Measurements from ENCODE around the gene RIMBP2.

RIMBP2 gene

GRCh38 chr12:130729344-130729743 lies 13.2 kb upstream of the RIMBP2 start:
- no peak for DNase-seq

- DNase-seq, result no peak
Observed at GRCh38 chr12:130728158-130729058, 12.3 kb upstream of the RIMBP2 start.

- no peak for DNase-seq
Observed at GRCh38 chr12:130719263-130719859, 3.3 kb upstream of the RIMBP2 start.

DNA sequence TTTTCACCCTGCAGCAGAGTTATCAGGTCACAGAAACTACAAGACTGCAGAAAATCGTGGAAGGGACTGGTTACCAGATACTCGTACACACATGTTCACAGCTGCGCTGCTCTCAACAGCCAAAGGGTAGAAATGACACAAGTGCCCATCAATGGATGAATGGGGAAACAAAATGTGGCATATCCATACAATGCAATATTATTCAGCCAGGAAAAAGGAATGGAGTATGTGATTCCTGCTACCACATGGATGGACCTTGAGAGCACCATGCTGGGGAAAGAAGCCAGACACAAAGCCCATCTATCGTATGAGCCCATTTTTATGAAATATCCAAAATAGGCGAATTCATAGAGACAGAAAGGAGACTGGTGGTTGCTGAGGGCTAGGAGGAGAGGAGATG lies 1.7 kb upstream of the RIMBP2 start:
- DNase-seq, result no peak

DNA sequence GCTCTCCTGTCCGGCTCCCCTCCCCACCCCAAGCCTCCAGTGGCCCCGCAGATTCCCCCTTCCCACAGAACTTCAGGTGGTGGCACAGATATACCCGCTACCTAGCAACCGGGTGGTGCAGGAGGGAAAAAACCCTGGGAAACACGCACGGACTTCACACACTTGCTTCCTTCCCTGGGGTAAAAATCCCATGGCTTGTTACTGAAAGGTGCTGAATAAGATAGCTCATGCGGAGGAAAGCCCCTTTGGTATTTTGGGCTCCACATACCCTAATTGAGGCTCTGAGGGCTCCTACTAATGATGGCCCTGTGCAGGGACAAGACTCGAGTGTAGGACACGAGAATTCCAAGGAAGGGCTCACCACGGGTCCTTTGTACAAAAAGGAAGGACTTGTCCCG lies 869 bp upstream of the RIMBP2 start:
- no peak for DNase-seq

DNA sequence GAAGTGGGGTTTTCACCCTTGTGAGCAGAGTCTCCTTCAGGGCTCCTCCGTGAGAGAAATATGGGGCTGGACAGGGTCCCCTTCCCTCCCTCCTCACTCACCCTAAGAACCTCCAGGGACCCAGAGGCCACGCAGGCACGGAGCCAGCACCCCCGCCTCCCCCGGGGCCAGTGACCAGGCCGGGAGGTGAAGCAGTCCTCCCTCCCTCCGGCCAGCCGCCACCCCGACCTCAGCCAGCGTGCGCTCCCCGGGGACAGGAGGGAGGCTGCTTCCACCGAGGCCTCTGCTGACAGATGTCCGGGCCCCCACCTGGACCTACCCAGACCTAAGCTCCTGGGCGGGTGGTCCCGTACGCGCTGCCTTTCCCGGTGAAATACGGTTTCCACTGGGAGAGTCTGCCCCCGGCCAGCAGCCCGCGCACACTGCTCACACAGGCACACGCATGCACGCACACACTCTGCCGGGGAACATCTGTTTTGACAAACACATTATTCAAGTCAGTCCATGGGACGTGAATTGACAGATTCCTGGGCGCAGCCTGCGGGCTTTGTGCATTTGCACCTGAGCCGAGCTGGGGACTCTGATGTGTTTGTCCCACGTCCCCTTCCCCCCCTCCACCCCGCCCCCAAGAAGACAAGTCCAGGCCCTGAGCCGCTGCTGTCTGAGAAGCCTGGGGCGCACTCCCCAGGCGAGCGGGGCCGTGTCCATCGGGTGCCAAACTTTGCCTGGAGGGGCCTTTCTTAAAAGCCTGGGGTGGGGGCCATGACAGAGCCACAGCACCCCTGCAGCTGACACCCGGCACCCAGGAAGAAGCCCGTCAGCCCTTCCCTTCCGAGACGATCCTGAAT lies 725 bp downstream of the RIMBP2 start:
- DNase-seq, result no peak

GRCh38 chr12:130714591-130715149 lies 1.4 kb downstream of the RIMBP2 start:
- no peak for DNase-seq

- DNase-seq, result no peak
Observed at GRCh38 chr12:130714091-130714590, 2.0 kb downstream of the RIMBP2 start.

- DNase-seq, result no peak
Observed at GRCh38 chr12:130713581-130713991, 2.5 kb downstream of the RIMBP2 start.

DNA sequence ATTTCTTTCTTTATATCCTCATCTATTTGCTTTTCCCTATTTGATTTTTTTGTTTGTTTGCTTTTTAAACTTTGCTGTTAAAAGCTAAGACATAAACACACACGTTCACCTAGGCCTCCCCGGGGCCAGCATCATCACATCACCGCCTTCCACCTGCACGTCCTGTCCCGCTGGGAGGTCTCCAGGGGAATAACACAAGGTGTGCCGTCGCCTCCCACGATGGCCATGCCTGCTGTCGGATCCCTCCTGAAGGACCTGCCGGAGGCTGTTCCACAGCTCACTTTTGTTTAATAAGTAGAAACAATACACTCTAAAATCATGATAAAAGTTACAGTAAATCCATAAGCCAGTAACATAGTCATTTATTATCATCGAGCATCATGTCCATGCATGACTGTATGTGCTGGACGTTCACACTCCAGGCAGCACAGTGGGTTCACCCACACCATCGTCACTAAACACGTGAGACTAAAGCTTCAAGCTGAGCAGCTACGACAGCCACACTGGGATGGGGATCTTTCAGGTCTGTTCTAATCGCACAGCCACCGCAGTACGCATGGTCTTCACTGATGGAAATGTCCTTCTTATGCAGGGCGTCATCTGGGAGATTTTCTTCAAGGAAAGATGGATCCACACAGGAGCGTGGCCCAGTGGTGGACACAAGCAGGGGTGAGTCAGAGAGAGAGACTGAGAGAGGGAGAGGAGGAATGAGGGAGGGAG lies 3.6 kb downstream of the RIMBP2 start:
- DNase-seq, result no peak

DNA sequence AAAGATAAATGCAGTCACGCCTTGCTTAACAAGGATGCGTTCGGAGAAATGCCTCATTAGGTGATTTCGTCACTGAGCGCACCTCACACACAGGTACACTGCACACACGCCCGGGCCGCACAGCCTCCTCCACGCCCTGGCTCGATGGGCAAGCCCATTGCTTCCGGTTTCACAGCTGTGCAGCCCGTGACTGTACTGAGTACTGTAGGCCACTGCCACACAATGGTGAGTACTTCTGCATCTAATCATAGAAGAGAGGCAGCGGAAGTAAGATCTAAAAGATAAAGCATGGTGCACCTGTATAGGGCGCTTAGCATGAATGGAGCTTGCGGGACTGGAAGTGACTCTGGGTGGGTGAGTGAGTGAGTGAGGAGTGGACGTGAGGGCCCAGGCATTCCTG lies 4.3 kb downstream of the RIMBP2 start:
- no peak for DNase-seq

GRCh38 chr12:130710733-130711080 lies 5.4 kb downstream of the RIMBP2 start:
- DNase-seq, result no peak

- DNase-seq, result no peak
Observed at GRCh38 chr12:130709971-130710732, 5.9 kb downstream of the RIMBP2 start.

DNA sequence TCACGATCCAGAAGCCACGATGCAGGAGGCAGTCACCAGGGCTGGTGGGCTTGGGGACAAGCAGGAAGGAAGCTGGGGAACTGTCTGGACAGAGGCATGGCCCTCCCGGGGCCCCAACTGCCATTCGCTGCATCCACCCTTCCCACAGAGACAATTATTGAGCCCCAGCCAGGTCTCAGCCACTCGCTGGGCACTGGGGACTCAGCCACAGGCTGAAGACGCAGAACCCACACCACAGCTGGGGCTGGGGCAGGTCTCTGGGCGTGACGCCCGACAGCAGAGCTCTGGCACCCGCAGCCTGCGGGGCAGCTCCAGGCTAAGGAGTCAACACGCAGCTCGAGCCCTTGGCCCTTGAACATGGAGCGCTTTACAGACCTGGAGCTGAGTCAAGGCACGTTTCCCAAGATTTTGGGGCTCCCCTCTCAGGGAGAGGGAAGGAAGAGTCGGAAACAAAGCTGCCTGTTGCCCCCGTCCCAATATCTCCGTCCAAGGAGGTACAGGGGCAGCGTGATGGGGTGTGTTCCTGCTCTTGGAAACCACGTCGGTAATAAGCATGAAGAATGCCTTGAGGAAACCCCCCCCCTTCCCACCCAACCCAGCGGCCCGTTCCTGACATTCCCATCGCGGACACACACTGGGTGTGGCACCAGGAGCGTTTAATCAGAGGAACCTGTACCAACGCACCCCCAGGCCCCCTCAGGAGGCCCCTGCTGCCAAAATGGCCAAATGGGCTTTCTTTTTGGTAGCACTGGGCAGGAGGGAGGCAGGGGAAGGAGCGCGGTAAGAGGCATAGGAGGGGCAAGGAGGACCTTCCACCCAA lies 6.7 kb downstream of the RIMBP2 start:
- no peak for DNase-seq

DNA sequence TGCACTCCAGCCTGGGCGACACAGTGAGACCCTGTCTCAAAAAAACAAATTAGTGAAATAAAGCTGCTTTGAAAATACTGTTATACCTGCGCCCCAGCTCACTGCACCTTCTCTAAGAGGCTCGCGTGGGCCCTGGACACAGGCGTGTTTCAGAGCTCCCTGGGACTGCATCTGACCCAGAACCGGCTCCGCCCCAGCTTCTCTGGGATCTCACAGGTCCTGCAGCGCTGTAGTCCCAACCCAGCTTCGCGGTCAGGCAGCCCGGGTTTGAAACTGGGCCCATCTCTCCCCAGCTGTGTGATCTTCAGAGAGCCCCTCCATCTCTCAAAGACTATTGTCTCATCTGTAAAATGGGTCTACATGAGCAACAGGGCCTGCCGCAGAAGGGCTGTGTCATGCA lies 7.5 kb downstream of the RIMBP2 start:
- no peak for DNase-seq

GRCh38 chr12:130707571-130707891 lies 8.6 kb downstream of the RIMBP2 start:
- DNase-seq, result no peak

- no peak for DNase-seq
Observed at GRCh38 chr12:130706885-130707570, 9.1 kb downstream of the RIMBP2 start.

DNA sequence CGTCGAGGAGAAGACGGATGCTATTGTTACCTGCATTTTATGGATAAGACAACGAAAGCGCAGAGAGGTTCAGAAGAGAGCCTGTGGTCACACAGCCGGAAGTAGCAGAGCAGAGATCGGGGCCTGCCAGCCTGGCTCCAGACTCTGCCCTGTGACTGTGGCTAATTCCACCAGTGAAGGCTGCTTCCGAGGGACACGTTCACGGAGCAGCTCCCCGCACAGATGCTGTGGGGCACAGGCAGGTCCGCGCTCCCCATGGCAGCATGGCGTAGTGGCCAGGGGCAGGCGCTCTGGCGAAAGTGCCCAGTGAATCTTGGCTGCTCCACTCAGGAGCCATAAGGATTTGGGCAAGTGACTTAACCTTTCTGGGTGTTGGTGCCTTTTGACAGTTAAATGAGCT lies 9.8 kb downstream of the RIMBP2 start:
- DNase-seq, result no peak

- DNase-seq, result no peak
Observed at GRCh38 chr12:130705178-130705822, 10.8 kb downstream of the RIMBP2 start.

GRCh38 chr12:130704606-130705005 lies 11.5 kb downstream of the RIMBP2 start:
- no peak for DNase-seq
